Activated CD8-positive, alpha-beta memory T cell treated with anti-CD3 and anti-CD28 coated beads for 36 hours (primary cell): ENCODE data around the gene RBM18. TPM values are rescaled to one million over a fixed set of nuclear protein-coding genes. Genes with fewer than 3 reads are reported as not detected.

ENCODE experiments used
- CTCF ChIA-PET: fragments of 350-600 bp; sonication (Branson Sonifier 250); formaldehyde crosslinking; loops from one replicate; lab custom pipeline; 2021; ENCODE audit warnings: antibody characterized with exemption; lab: Charles Lee
- POLR2A ChIA-PET: fragments of 350-600 bp; sonication (Branson Sonifier 250); formaldehyde crosslinking; loops from one replicate; lab custom pipeline; 2021; ENCODE audit warnings: antibody characterized with exemption; lab: Charles Lee
- total RNA-seq, 2 experiments: library from RNA; stranded (reverse); gene quantifications; one replicate each; pipeline ENCODE4 v1.2.3, GENCODE V29; 2021

The RBM18 gene
- total RNA-seq, 2 experiments from 2014 or later: 34.1 to 35.4 TPM

DNA sequence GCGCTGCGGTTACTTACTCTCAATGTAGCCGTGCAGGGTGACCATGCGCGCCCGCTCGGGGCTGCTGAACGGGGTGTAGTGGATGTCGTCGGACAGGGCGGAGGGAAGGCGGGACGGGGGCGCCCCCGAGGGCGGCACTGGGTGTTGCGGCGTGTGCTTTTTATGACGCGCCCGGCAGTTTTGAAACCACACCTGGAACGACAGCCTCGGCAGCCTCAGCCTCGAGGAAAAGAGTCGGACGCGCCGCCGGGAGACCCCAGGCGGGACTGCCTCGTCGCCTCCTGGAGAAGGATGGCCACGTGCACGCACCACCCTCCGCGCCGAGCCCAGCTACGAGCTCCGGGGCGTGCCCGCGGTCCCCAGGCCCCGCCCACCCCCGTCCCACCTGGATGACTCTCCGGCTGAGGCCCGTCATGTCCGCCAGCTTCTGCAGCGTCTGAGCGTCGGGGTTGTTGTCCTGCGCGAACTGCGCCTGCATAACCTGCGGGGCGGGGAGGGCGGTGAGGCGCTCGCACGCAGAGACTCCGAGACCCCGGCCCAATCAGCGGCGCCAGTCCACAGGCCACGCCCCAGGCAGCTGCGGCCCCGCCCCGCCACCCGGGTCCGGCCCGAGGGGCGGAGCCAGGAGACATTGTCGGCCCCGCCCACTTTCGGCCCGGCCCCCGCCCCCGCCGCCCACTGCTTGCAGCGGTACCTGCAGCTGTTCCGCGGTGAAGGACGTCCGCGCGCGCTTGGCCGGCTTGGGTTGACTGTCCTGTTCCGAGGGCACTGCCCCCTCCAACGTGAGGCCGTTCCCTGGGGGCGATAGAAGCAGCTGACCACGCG, 50.8 kb downstream of the RBM18 start:
- ChIA-PET POLR2A (no interaction called here), CTCF (no interaction called here)

DNA sequence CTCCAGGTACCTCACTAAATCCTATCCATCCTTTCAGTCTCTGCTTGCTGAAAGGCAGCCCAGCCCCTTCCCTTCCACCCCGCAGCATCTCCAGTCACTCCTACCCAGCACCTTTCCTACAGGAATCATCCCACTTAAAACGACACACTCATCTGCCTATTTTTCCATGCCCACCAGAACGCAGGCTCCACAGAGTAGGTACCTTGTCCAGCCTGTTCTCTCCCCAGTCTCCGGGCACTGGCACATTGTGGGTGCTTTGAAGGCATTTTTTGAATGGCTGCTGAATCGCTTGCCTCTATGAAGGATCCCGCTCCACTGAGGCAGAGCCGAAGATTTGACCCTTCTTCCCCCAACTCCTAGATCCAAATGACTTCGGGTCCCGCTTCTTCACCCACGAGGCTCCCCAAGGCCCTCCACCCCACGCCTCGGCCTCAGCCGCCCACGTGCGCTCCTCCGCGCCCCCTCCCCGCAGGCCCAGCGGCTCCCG, 51.5 kb downstream of the RBM18 start:
- ChIA-PET POLR2A (interaction anchor here (0.6 kb wide), 1 partner anchor 913 kb away, joined by 5 read pairs; no protein-coding TSS in a partner anchor), CTCF (no interaction called here)

DNA sequence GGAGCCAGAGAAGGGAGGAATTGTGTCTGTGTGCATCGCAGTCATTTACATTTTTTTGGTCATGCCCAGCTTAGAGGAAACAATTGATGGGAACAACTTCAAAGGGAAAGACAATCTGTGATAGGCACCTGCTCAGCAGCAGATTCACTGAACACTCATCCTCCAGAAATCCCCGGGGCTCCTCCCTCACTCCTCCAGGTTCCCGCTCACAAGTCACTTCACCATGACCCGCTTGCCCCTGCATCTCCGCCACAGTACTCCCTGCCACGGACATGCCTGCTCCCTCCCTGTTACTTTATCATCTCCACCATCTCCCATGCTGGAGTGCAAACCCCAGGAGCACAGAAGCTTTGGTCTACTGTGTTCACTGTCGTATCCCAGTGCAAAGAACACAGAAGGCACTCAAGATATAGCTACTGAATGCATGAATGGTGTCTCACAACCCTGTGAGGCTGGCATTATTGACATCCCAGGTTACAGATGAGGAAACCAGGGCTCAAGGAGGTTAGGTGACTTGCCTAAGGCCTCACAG, 52.1 kb downstream of the RBM18 start:
- POLR2A ChIA-PET: interaction anchor here (0.6 kb wide), 1 partner anchor 912 kb away, joined by 5 read pairs; no protein-coding TSS in a partner anchor
- CTCF ChIA-PET: no interaction called here

DNA sequence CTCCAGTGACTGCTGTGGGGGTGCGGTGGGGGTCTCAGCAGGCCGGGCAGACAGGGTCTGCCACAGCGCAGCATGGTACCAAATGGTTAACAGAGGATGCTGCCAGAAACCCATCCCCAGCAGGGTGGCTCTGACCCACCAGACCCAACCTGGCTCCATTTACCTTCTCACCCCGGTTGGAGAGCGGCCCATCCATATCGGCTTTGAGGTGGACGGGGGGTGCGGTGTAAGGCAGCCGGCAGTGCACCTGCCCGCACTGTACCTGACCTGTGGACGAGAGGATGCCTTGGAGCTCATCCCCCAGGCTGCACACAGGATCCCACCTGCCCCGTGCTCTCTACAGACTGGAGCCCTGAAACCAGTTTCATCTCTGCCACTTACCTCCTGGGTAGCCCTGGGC, 55.2 kb downstream of the RBM18 start:
- ChIA-PET CTCF (no interaction called here), POLR2A (no interaction called here)

DNA sequence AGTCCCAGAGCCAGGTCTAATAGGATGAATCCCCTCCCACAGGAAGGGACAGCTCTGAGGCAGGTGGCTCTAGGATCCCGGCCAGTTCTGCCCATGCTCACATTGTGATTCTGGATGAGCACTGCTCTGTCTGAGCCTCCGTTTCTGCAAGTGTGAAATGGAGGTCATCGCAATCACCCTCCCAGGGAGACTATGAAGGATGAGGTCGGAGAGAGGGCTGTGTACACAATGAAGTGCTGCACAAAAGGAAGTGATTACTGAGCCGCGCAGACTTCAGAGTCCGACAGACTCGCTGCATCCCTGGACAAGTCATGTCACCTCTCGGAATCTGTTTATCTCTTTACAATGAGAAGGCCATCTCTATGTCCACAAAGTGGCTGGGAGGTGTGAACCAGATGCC, 57.5 kb downstream of the RBM18 start:
- ChIA-PET POLR2A (no interaction called here), CTCF (interaction anchor here (0.6 kb wide), 1 partner anchor 66 kb away, joined by 3 read pairs; no protein-coding TSS in a partner anchor)

DNA sequence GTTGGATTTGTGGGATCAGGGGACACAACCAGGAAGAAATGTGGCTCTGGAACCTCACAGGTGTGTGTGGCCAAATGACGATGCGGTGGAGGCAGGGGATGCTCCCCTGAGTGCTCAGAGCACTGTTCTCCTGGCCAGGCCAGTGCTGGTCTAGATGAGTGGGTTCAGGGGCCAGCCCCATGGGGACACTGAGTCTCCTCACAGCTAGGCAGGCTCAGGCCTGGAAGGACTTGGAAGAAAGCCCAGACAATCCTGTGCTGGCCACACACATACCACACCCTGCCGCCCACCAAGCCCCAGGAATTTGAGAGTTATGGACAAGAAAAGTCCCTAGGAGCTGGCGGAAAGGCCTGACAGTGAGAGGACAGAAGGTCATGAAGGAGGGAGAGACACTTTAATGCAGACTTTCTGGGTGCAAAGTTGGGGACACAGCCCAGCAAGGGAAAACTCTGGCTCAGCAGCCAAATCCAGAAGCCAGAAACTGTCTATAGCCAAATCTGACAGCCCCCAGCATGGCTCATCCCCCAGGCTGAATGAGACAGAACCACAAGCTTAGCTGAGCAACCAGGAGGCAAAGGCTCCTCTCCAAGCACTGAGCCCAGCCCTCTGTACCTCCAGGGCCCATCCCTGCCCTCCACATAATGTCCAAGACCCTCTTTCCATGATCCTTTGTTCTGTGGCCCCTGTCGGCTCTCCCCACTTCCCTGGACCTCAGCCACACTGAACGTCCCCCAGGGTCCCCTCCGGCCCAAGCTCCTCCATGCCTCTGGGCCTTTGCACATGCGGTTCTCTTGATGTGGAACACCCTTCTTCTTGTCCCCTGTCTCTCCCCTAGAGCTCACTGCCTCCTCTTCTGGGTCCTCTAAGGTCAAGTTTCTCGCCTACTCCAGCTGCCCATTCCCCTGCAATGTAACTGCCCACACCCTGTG, 58.3 kb downstream of the RBM18 start:
- CTCF ChIA-PET: interaction anchor here (0.6 kb wide), 1 partner anchor 67 kb away, joined by 3 read pairs; no protein-coding TSS in a partner anchor
- POLR2A ChIA-PET: no interaction called here

DNA sequence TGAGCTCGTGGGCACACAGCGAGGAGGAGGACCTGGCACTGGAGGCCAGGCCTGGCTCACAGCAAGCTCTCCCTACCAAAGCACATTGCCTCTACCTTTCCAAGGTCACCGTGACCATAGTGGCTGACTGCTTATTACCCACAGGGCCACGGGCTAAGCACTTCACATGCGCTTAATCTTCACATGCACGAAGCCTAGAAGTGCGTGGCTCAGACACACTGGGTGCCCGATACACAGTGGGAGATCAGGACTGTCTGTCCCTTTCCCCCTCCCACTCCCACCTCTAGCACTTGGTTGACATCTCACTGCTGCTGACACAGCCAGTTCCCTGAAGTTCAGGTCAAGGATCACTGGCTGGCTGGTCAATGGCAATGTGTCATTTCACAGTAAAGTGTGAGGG, 59.5 kb downstream of the RBM18 start:
- CTCF ChIA-PET: no interaction called here
- POLR2A ChIA-PET: no interaction called here

DNA sequence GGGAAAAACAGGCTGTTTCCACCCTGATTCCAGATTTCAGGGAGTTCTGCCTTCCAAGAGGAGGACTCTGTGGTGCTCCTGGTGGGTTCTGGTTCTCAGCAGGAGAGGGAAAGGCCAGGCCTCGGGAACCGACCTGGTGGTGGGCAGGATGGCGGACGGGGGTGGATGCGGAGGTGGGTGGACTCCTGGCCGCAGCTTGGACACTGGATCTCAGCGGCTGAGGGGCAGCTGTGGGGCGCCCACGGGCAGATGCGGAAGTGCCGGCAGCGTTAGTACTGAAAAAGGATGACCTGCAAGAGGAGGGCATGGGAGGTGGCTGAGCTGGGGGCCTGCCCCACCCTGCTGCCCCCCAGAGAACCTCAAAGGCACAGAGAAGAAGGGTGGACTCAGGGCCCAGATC, 60.1 kb downstream of the RBM18 start:
- POLR2A ChIA-PET: no interaction called here
- CTCF ChIA-PET: no interaction called here

DNA sequence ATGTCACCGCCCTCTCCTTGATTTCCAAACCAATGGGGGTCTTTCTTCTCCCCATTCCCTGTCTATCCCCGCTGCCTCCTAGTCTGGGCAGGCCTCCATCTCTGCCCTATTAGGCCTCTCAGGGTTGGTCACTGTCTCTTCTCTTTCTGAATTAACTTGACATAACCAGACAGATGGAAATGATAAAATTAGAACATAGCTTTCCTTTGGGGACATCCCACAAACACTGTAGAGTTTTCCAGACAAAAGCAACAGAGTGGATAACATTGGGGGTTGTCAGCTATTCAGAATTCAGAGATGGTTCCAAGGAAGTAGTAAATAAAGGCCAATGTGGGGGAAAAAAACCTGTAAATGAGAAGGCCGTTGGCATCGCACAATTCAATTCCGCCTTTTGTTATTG, 60.6 kb downstream of the RBM18 start:
- ChIA-PET CTCF (no interaction called here), POLR2A (no interaction called here)

DNA sequence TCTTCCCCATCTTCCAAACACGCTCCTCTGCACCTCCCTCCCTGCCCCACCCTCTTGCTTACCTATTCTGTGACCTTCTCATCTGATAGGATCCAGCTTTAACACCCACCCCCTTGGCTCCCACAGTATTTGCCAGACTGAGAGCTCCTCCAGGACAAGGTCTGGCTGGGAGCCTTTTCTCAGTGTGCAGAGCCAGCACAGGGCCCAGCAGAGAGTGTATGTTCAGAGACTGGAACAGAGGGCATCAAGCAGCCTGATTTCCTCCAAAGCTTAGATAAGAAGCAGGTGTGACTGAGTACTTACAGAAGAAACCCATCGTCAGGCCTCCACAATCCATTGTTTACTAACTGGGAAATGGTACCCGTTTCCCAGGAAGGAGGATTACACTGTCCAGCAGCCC, 62.5 kb downstream of the RBM18 start:
- CTCF ChIA-PET: interaction anchor here (1.3 kb wide), 1 partner anchor 77 kb away, joined by 3 read pairs; no protein-coding TSS in a partner anchor
- POLR2A ChIA-PET: no interaction called here

DNA sequence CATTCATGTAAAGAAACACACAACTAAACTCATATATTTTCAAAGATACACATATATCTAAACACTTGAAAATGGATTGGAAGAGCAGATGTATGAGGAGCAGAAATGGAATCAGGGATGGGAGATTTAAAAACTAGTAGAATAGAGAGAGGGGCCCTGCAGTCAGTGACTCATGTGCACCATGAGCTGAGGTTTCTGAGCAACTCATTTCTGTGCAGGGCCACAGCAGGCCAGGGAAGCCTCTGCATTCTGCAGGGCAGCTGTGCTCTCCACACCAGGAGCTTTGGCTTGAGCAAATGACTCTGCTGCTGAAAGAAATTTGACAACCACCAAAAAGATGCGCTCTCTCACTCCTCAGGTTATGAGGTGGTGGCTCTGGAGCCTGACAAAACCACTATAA, 63.0 kb downstream of the RBM18 start:
- ChIA-PET POLR2A (no interaction called here), CTCF (interaction anchor here (1.3 kb wide), 1 partner anchor 77 kb away, joined by 3 read pairs; no protein-coding TSS in a partner anchor)

DNA sequence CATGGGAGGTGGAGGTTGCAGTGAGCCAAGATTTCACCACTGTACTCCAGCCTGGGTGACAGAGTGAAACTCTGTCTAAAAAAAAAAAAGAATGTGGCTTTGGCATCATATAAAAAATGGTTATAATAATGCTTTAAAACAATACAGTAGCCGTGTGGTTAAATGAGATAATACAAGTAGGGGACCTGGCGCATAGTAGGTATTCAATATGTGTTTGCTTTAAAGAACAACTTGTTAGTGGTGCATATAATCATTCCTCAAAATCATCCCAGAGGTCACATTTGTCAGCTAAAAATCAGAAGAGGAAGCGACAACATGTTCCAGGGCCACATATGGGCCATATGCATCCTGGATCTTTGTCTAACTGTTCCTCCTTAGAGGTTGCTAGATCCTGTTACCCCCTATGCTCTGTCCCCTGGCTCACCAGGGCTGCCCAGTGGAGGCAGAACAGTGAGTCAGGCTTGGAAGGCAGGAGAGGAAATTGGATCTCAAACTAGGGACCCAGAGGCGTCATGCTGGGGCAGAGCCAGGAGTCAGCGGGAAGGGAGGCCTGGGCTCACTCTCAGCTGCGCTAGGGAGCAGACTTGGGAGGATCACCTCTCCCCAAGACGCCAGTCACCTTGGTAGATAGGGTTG, 63.6 kb downstream of the RBM18 start:
- ChIA-PET POLR2A (no interaction called here), CTCF (interaction anchor here (1.3 kb wide), 1 partner anchor 76 kb away, joined by 3 read pairs; no protein-coding TSS in a partner anchor)

DNA sequence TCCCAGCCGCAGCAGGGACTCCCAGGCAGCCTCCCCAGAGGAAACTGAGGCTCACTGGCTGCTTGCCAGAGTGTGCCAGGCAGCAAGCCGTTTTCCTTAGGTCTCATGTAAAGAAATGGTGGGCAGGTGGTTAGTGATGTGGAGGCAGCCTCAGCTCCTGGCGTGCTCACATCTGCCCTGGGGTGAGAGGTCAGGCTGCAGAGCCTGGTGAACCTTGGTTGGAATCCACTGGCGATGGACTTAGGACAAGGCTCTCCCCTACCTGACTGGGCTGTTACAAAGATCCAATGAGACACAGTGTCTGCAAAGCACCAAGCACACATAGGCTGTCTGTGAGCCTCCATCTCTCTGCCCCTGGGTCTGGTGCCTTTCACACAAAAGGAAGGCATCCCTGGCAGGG, 66.8 kb downstream of the RBM18 start:
- ChIA-PET CTCF (no interaction called here), POLR2A (no interaction called here)

DNA sequence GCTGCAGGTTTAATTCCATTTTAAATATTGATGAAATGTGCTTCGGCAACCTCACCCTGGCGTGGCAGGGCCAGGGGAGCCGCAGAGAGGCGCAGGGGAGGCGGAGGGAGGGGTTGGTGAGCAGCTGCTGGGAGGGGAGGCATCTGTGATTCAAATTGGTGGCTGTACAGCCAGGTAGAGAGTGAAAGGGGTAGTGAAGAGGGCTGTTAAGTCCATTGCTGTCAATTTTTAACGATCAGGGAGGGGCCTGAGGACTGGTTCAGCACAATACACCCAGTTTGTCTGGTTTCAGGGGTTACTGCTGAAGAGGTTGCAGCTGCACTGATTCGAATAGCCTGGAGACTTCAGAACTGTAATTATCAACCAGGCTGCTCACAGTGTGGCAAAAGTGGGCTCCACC, 67.2 kb downstream of the RBM18 start:
- POLR2A ChIA-PET: no interaction called here
- CTCF ChIA-PET: no interaction called here

DNA sequence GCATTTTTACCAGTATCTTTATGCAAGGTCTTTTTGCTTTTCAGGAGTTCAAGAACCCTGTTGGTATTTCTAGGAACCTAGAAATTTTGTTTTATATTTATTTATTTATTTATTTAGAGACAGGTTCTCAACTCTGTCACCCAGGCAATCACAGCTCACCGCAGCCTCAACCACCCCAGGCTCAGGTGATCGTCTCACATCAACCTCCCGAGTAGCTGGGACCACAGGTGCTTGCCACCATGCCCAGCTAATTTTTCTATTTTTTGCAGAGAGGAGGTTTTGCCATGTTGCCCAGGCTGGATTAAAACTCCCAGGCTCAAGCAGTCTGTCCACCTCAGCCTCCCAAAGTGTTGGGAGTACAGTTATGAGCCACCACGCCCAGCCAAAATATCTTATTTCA, 68.8 kb downstream of the RBM18 start:
- ChIA-PET CTCF (no interaction called here), POLR2A (no interaction called here)

DNA sequence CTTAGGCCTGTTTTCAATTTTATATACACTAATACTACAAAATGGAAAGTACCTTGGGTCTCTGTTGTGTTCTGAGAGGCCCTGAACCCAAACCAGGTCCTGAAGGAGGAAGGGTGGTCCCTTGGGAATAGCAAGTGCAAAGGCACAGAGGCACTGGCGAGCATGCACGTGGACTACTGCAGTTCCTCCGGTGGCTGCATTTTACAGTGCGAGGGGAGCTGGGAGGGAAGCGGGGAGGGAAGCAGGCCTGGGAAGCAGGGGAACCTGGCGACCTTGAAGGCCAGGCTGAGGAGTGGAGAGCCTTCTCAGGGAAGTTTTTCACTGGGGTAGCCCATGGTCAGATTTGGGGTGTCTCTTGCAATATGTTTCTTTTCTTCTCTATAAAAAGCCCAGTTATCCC, 71.0 kb downstream of the RBM18 start:
- CTCF ChIA-PET: no interaction called here
- POLR2A ChIA-PET: no interaction called here

DNA sequence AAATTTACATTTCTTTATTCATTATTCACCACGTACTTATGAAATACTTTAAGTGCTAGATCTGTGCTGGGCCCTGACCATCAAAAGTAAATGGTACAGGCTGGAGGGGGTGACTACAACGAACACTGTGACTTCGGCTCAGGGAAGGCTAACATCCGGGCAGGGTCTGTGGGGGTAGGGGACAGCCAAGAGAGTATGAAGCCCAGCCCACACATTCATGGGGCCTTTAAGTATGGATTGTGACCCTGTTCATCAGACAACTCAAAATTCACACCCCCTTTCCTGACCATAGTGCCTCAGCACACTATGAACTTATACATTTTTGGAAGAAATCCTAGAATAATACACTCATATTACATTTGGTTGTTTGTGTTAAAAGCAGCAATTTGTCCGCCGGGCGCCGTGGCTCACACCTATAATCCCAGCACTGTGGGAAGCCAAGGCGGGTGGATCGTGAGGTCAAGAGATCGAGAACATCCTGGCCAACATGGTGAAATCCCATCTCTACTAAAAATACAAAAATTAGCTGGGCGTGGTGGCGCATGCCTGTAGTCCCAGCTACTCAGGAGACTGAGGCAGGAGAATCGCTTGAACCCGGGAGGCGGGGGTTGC, 71.6 kb downstream of the RBM18 start:
- POLR2A ChIA-PET: no interaction called here
- CTCF ChIA-PET: interaction anchor here (0.8 to 1.6 kb wide), 2 partner anchors 10 to 96 kb away, joined by 3 to 5 read pairs; no protein-coding TSS in a partner anchor

DNA sequence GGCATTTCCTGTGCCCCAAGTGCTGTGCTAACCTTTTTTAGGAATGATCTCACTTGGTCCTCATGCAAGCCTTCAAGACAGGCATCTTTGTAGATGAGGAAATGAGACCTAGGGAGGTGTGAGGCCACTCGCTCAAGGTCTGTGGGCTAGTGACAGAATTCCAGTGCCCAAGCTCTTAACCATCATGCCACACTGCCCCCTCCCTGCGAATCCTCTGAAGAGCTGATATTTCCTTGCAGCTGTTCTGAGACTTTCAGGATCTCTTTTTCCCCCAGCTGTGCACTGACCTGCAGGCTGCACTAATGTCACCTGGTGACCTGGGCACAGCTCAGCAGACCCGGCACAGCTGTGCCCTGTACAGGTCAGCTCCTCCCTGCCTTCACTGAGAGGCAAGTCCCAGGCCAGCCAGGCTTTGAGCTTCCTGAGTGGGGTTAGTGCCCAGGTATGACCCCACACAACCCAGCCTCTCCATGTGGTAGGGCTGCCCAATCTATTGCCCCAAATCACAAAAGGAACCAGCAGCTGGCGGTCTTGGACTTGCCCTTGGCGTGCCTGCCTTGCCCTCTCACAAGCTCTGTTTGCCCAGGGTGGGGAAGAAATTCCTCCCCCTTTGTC, 72.3 kb downstream of the RBM18 start:
- CTCF ChIA-PET: interaction anchor here (0.8 to 1.6 kb wide), 2 partner anchors 9 to 96 kb away, joined by 3 to 5 read pairs; no protein-coding TSS in a partner anchor
- POLR2A ChIA-PET: no interaction called here
